Measurements from ENCODE around the gene CFAP97D1.

DNA sequence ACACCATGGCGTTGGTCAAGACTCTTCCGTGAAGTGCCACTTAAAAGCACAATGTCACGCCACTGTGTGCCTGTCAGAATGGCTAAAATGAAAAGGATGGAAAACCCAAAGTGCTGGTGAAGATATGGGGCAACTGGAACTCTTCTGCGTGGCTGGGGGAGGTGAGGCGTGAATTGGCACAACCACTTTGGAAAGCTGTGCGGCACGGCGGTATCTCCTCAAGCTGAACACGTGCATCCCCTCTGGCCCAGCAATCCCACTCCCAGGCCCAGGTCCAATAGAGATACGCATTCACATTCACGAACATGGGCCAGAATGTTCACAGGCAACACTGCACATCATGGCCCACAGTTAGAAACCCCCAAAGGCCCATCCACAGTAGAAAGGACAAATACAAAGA, 10.4 kb upstream of the CFAP97D1 start:
- TF ChIP-seq, protein P1, sequence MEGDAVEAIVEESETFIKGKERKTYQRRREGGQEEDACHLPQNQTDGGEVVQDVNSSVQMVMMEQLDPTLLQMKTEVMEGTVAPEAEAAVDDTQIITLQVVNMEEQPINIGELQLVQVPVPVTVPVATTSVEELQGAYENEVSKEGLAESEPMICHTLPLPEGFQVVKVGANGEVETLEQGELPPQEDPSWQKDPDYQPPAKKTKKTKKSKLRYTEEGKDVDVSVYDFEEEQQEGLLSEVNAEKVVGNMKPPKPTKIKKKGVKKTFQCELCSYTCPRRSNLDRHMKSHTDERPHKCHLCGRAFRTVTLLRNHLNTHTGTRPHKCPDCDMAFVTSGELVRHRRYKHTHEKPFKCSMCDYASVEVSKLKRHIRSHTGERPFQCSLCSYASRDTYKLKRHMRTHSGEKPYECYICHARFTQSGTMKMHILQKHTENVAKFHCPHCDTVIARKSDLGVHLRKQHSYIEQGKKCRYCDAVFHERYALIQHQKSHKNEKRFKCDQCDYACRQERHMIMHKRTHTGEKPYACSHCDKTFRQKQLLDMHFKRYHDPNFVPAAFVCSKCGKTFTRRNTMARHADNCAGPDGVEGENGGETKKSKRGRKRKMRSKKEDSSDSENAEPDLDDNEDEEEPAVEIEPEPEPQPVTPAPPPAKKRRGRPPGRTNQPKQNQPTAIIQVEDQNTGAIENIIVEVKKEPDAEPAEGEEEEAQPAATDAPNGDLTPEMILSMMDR (IDR thresholded peaks at IDR 0.05) = no peak
- no peak for TF ChIP-seq POLR2A (IDR thresholded peaks at IDR 0.05)
